HepG2 (cell line): ENCODE results near the gene NDOR1. TPM values are rescaled to one million over a fixed set of nuclear protein-coding genes. Genes with fewer than 3 reads are reported as not detected.

Experiments
- ATAC-seq: fragments of 200-7000 bp; cut with Tn5 transposase; 3 replicates; pipeline ENCODE4 v1.9.1; 2020; ENCODE audit warnings: mild to moderate bottlenecking, moderate library complexity
- BruUV-seq: library from RNA; stranded (reverse); fragments of 400-500 nt; replicated peaks from 2 replicates; lab custom pipeline; 2021; lab: Mats Ljungman, UMichigan
- CTCF ChIA-PET: fragments of 300-600 bp; formaldehyde crosslinking; extraction: SDS; loops from one replicate; lab custom pipeline; 2021; ENCODE audit warnings: low total read pairs, inconsistent platforms, low intra/inter-chr PET ratio; lab: Yijun Ruan, JAX
- POLR2A ChIA-PET: fragments of 350-600 bp; sonication (Branson Sonifier 250); formaldehyde crosslinking; loops from one replicate; lab custom pipeline; 2020; ENCODE audit warnings: antibody characterized with exemption, inconsistent platforms; lab: Yijun Ruan, JAX
- DNase-seq: peaks from one replicate; pipeline ENCODE4 v3.0.0-alpha.2; 2015; ENCODE audit warnings: low spot score
- FAIRE-seq: peaks from 3 replicates; lab custom pipeline; 2011; peaks lifted over from hg19 to GRCh38; lab: Jason Lieb, UNC
- H2AFZ ChIP-seq: one replicate; pipeline ENCODE4 v1.6.1; 2011; ENCODE audit warnings: low read length, inconsistent platforms
- H3K27ac ChIP-seq: fragments of 300-600 bp; 3 replicates; pipeline ENCODE4 v1.8.0; 2011; ENCODE audit warnings: mixed run types, mild to moderate bottlenecking, mixed read lengths, low read length, inconsistent platforms; ENCODE audit not compliant: insufficient read depth; ENCODE audit errors: extremely low read length
- H3K27me3 ChIP-seq, 2 experiments: fragments of 200-600 bp in 1 of 2; 2 replicates in 1 of 2; 3 replicates in 1 of 2; pipeline versions ENCODE4 v1.6.0 to v1.8.0; 2011; ENCODE audit warnings: low read length in 2 of 2, mild to moderate bottlenecking in 2 of 2, moderate library complexity in 2 of 2, inconsistent platforms in 1 of 2; ENCODE audit not compliant: insufficient read depth in 2 of 2, control insufficient read depth in 1 of 2
- H3K36me3 ChIP-seq, 2 experiments: fragments of 200-600 bp in 1 of 2; replicated peaks in 1 of 2; 2 replicates in 1 of 2; 3 replicates in 1 of 2; pipeline versions ENCODE4 v1.5.1 to v1.8.0; 2011; ENCODE audit warnings: low read length in 2 of 2, inconsistent platforms in 1 of 2; ENCODE audit not compliant: insufficient read depth in 2 of 2, control insufficient read depth in 1 of 2
- H3K4me1 ChIP-seq: 2 replicates; pipeline ENCODE4 v1.5.1; 2012; ENCODE audit warnings: low read length, inconsistent platforms; ENCODE audit not compliant: insufficient read depth
- H3K4me2 ChIP-seq: 2 replicates; pipeline ENCODE4 v1.6.0; 2011; ENCODE audit warnings: low read depth, low read length, inconsistent platforms
- H3K4me3 ChIP-seq, 3 experiments: fragments of 200-600 bp in 1 of 3; sonication (generic), shearing (Covaris generic) in 1 of 3; replicated peaks in 1 of 3; 2 replicates each; pipeline ENCODE4 v1.5.1; 2011 to 2016; ENCODE audit warnings: low read length in 3 of 3, inconsistent platforms in 2 of 3, low read depth in 2 of 3, mild to moderate bottlenecking in 2 of 3, control low read depth in 1 of 3, mixed read lengths in 1 of 3; ENCODE audit not compliant: insufficient read depth in 1 of 3
- H3K79me2 ChIP-seq: one replicate; pipeline ENCODE4 v1.6.1; 2011; ENCODE audit warnings: low read length, inconsistent platforms; ENCODE audit not compliant: insufficient read depth
- H3K9ac ChIP-seq: 2 replicates; pipeline ENCODE4 v1.6.0; 2011; ENCODE audit warnings: mild to moderate bottlenecking, low read depth, low read length, inconsistent platforms; ENCODE audit not compliant: insufficient read depth
- H3K9me3 ChIP-seq: 2 replicates; pipeline ENCODE4 v1.5.1; 2012; ENCODE audit warnings: mild to moderate bottlenecking, low read length
- H4K20me1 ChIP-seq: 2 replicates; pipeline ENCODE4 v1.6.0; 2011; ENCODE audit warnings: inconsistent platforms, mild to moderate bottlenecking, low read length, moderate library complexity; ENCODE audit not compliant: insufficient read depth
- EED ChIP-seq: sonication (generic); formaldehyde crosslinking; IDR thresholded peaks from 2 replicates; pipeline ENCODE4 v1.5.0; 2020; ENCODE audit warnings: mild to moderate bottlenecking, missing genetic modification reagents
- KDM5A ChIP-seq: fragments of 200-600 bp; sonication (generic); IDR thresholded peaks from 2 replicates; pipeline ENCODE4 v1.7.0; 2018; ENCODE audit warnings: antibody characterized with exemption, mild to moderate bottlenecking, low read length, borderline replicate concordance
- ZBTB20 ChIP-seq: sonication (generic); formaldehyde crosslinking; IDR thresholded peaks from 2 replicates; pipeline ENCODE4 v1.8.1; 2023; ENCODE audit warnings: missing genetic modification reagents, low read depth, mild to moderate bottlenecking, borderline replicate concordance
- ZNF138 ChIP-seq: sonication (generic); formaldehyde crosslinking; IDR thresholded peaks from 2 replicates; pipeline ENCODE4 v1.5.0; 2020; ENCODE audit warnings: mild to moderate bottlenecking, low read depth, missing genetic modification reagents
- ZNF251 ChIP-seq: sonication (generic); formaldehyde crosslinking; IDR thresholded peaks from 2 replicates; pipeline ENCODE4 v1.9.0; 2021; ENCODE audit warnings: mild to moderate bottlenecking, missing genetic modification reagents
- ZNF326 ChIP-seq: sonication (generic); formaldehyde crosslinking; IDR thresholded peaks from 2 replicates; pipeline ENCODE4 v1.4.0; 2020; ENCODE audit warnings: missing genetic modification reagents, borderline replicate concordance
- ZNF737 ChIP-seq: sonication (generic); formaldehyde crosslinking; IDR thresholded peaks from 2 replicates; pipeline ENCODE4 v1.5.0; 2020; ENCODE audit warnings: missing genetic modification reagents, mild to moderate bottlenecking, borderline replicate concordance
- WGBS: methylation state at CpG from one replicate; pipeline ENCODE4 v1.1.6; 2017; ENCODE audit warnings: low lambda C conversion rate; 5-methylcytosine and 5-hydroxymethylcytosine counted together
- in situ Hi-C: cut with HindIII; loops from 2 replicates; pipeline ENCODE4 v1.10.0; 2017; ENCODE audit warnings: low pct_unique_long_range_greater_than_20kb; ENCODE audit not compliant: extremely low pct_ligation_motif_present
- intact Hi-C: fragments of 100-400 bp; cut with micrococcal nuclease; formaldehyde crosslinking; loops from one replicate; pipeline ENCODE4 v1.10.0; 2022; ENCODE audit not compliant: unreplicated experiment
- polyA plus RNA-seq, 8 experiments: library from polyadenylated mRNA; depleted of rRNA in 3 of 8; stranded (reverse) in 7 of 8; unstranded in 1 of 8; fragments of >200 nt; fragmentation: Illumina TruSeq in 4 of 8; extraction: Trizol in 4 of 8; gene quantifications; 2 replicates each; pipeline versions ENCODE4 v1.2.1 to v1.2.3, GENCODE V29; 2011 to 2016; ENCODE audit warnings: low read depth in 4 of 8, missing spikeins in 1 of 8, mixed read lengths in 1 of 8; ENCODE audit not compliant: insufficient read depth in 1 of 8
- total RNA-seq, 5 experiments: library from RNA; depleted of rRNA; stranded (reverse); fragments of >200 nt; fragmentation: Illumina TruSeq; extraction: Trizol; gene quantifications; 2 replicates each; pipeline ENCODE4 v1.2.3, GENCODE V29; 2016; ENCODE audit warnings: low read depth in 1 of 5
- TF ChIP-seq, protein P1 (sequence below): sonication (generic); formaldehyde crosslinking; conservative IDR thresholded peaks from 2 replicates; pipeline ENCODE4 v1.5.0; 2020; ENCODE audit warnings: missing genetic modification reagents

Gene NDOR1
- total and polyA plus RNA-seq, 2 of the 13 experiments (the other 11 are each of a cell fraction or from before 2014, with no cell fraction given): 3.6 to 8.7 TPM

DNA sequence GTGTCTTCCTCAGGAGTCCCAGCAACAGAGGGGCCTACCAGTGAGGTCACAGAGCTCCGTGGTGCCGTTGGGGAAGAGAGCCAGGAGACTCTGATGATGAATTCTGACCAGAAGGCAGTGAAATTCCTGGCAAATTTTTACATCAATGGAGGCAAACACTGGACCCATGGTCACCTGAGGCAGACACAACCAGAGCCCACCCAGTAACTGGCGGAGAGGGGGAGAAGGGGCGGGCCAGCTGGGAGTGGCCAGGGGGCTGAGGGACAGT is 45.6 kb downstream of the NDOR1 start, which contains the start of gene STPG3:
STPG3 (plus strand) TSS at position 93 of the 268 bp plus-strand sequence; CDS start at position 94, 1 bp downstream.
- POLR2A ChIA-PET: interaction anchor here (1.2 to 14.2 kb wide), 2 partner anchors 8 to 25 kb away, joined by 3 to 317 read pairs; partner anchors contain the start of gene TUBB4B
- ATAC-seq: no peak
- TF ChIP-seq, protein P1, sequence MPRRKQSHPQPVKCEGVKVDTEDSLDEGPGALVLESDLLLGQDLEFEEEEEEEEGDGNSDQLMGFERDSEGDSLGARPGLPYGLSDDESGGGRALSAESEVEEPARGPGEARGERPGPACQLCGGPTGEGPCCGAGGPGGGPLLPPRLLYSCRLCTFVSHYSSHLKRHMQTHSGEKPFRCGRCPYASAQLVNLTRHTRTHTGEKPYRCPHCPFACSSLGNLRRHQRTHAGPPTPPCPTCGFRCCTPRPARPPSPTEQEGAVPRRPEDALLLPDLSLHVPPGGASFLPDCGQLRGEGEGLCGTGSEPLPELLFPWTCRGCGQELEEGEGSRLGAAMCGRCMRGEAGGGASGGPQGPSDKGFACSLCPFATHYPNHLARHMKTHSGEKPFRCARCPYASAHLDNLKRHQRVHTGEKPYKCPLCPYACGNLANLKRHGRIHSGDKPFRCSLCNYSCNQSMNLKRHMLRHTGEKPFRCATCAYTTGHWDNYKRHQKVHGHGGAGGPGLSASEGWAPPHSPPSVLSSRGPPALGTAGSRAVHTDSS (CRISPR knock-in tag): no peak
- TF ChIP-seq EED (CRISPR knock-in tag) (0 out of 2 replicates have a peak, but pooled peaks have one; percentile 1), ZNF138 (no peak), ZNF737 (CRISPR knock-in tag) (no peak), ZBTB20 (CRISPR knock-in tag) (no peak), KDM5A (no peak), ZNF251 (CRISPR knock-in tag) (no peak), ZNF326 (CRISPR knock-in tag) (no peak)
- TF ChIP-seq, all 625 proteins: peak for 1
- WGBS: 36% methylated on average over 4 of the region's 4 CpGs
- Histone ChIP-seq H2AFZ (no peak within 1 kb of the TSS), H3K4me2 (peak within 1 kb of the TSS; percentile 48), H3K27me3 (peaks cover 2 to 9% of the 10 kb centered on the region in 2 experiments; a peak in 2 of 5 replicates), H4K20me1 (no peaks in the 10 kb centered on the region), H3K27ac (no peak within 1 kb of the TSS), H3K4me1 (peaks cover 80% of the 10 kb centered on the region), H3K9me3 (no peaks in the 10 kb centered on the region), H3K36me3 (no peaks in the 10 kb centered on the region), H3K79me2 (peaks cover 9% of the 10 kb centered on the region), H3K9ac (peak within 1 kb of the TSS; percentile 14; the same call in 1 of the 2 replicates), H3K4me3 (peak within 1 kb of the TSS in 1 of 3 experiments; percentile 19; a peak in 1 of 6 replicates)
- BruUV-seq: no TSS peak
- in situ Hi-C loops: no loop called here
- no peak for DNase-seq
- no peak for FAIRE-seq
- intact Hi-C loops: no loop called here
- CTCF ChIA-PET: no interaction called here
